SKM-1 treated with dmso at 0.1 percent for 144 hours (cell line): ENCODE measurements around the gene DTNB.

ENCODE experiments used
- DNase-seq: peaks from one replicate; lab custom pipeline; 2025; ENCODE audit not compliant: unreplicated experiment; lab: John Stamatoyannopoulos, UW

Gene DTNB

GRCh38 chr2:25473758-25474340, 199.5 kb downstream of the DTNB start:
- DNase-seq = no peak

DNA sequence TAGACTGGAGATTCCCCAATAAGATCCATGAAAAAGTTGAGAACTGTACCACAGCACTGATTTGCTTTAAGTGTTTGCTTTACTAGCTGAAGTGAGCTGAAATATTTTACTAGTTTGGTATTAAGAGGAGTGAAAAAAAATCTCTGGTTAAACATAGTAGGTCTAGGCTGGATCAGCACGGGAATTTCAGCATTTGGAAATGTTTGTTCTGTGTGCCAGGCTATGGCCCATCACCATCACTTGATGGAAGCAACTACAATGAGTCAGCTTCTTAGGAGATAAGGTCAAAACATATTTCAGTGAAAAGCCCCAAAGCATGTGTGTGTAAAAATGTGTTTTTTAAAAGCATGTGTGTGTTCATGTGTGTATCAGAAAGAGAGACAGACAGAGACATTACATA, 200.2 kb downstream of the DTNB start:
- DNase-seq = no peak

- DNase-seq = no peak
Observed at GRCh38 chr2:25470806-25471205, 202.6 kb downstream of the DTNB start.

GRCh38 chr2:25467743-25468142, 205.6 kb downstream of the DTNB start:
- no peak for DNase-seq

DNA sequence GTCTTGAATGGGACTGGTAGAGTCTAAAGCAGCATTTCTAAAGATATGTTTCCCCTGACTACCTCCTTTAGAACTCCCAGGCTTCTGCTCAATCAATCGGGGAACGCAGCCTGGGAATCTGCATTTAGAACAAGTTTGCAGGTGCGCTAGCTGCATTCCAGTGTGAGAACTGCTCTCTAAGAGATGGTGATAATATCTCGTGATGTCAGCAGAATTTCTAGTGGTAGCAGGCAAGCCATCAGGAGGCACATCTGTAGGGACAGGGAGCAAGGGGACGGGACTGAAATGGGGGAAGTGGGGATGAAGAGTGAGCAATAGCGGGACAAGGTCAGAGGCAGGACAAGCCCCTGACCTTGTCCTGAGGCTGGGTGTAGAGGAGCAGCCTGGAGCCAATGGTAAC, 211.4 kb downstream of the DTNB start:
- no peak for DNase-seq

DNA sequence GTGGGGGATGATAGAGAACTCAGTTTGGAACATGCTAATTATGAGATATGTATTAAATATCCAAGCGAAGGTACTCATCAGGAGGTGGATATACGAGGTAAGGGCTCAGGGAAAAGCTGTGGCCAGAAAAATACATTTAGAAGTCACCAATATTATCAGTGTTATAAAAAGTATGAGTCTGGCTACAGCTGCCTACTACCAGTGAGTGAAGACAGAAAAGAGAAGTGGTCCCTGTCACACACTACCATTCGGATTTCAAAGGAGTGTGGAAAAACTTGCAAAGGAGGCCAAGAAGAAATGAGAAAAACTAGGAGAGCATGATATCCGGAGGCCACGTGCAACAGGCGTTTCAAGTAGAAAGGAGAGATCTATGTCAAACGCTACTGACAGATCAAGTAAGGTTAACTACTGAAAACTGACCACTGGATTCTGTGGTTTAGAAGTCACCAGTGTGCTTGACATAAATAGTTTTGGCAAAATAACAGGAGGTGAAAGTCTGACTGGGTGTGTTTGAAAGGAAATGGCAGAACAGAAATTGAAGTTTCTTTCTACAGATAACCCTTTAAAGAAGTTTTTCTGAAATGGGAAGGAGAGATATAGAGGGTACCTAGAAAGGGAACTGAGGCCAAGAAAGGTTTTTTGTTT, 213.0 kb downstream of the DTNB start:
- DNase-seq = no peak

DNA sequence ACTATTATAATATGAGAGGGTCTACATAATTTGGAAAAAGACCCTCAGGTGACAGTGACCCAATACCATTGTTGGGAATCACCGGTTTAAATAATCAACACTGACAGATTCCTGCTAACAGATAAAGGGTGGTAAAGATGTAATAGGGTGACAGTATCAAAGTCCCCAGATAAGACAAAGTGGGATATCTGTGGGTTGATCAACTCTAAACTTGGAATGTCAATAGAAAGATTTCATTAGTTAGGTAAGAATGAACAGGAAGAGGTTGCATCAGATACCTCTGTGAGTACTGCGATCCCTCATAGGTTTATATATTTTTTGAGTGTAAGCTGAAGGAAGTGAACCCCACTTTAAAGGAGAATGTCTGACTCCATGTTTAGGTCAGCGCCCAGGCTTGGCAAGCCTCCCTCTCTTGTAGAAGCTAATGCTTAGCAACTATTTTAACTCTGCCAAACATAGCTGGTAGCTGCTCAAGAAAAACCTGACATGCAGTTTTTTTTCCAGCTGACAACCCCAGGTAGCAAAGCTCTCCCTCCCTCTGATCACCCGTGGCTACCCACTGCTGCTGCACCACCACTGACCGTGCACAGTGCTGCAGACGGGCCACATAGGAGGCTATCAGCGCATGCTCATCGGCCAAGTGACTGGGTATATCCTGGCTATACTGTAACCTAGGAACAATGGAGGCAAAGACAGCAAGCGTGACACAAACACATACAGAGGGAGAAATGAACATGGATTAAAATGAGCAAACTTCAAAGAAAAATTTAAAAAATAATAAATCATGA, 218.4 kb downstream of the DTNB start:
- DNase-seq = no peak

DNA sequence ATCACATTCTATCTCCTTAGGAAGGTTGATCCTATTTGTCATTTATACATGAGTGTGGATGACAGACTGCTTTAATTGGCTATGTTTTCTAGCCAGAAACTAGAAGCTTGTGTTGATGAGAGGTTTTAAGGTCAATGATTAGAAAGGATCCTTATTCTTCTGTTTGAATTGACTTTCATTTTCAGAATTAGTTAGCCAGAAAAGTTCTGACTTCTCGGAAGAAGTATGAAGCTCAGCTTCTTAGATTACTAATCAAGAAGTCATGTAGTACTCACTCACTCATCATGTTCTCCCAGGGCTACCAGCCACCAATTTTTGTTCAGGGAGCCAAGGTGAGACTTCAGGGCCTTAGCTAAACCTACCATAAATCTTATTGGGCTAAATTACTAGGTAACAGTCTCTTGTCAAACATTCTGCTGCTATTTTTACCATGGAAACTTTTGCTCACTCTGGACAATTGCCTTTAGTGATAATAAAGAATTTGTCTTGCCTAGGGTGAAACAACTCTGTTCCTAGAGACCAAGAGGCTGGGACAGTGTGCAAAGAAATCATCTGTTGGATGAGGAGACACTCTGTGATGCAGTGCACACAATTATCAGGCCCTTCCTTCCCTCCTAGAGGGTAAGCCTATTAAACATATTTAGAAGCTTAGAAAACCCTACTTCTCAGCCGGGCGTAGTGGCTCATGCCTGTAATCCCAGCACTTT, 220.0 kb downstream of the DTNB start:
- no peak for DNase-seq

- no peak for DNase-seq
Observed at GRCh38 chr2:25448808-25449207, 224.6 kb downstream of the DTNB start.

GRCh38 chr2:25447018-25447417, 226.4 kb downstream of the DTNB start:
- no peak for DNase-seq

GRCh38 chr2:25446122-25446521, 227.3 kb downstream of the DTNB start:
- DNase-seq = no peak

DNA sequence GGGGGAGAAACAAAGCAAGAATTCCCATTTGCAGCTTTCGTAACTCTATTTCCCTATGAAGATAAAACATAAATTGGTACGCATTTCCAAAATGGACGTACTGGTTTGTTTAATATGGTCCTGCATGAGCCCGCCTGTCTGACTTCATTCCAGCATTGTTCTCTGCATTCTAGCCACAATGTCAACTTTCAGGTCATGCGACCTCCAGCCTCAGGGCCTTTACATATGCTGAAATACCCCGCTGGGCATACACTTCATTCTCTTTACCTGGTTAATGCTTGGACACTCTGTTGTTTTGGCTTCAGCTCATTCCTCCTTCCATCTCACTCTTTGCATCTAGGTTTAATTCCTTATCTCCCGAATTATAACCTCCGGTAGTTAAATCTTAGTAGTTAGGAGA, 227.9 kb downstream of the DTNB start:
- DNase-seq = no peak

DNA sequence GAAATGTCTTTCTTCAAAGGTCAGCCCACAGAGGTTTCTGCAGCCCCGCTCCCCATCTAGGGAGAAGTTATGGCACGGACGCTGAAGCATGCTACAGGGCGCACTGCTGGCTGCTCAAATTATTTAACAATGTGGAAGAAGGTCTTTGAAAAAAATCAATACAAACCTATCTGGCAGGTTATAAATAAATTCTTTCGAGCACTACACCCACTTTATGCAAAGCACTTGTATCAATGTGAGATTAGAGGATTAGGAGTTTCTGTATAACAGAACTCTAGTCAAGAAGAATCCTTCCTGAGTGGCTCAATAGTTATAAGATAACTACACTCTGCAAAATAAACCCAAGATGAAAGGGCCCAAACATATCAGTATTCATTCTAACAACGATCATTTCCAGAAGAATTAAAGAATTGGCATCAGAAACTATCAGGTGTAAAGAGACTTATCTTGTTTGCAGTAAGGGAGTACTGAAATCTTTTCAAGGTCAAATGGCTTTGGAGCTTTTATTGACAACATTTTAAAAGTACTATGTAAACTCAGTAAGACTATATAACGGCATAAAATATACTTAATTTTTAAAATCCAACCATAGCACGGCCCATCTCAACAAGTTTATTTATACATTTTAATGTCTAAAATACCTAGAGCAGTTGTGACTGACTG, 228.6 kb downstream of the DTNB start:
- no peak for DNase-seq

- DNase-seq = no peak
Observed at GRCh38 chr2:25443766-25444165, 229.6 kb downstream of the DTNB start.

DNA sequence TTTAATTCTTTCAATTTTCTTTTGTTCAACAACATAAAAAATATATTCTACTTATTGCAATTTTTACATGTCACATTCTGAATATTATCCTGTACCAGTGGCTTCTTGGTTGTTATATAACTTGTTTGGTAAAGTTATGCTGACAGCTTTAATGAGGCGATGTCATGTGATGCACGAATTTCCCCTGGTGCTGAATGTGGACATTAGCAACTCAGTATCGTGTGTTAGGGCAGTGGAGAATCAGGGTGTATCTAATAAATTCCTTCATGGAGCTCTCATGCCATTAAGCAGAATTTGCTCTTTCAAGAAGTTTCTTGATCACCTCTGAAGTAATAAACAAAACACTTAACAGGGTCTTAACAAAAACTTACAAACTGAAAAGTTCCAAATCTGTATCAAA, 232.0 kb downstream of the DTNB start:
- no peak for DNase-seq

GRCh38 chr2:25438793-25439192, 234.6 kb downstream of the DTNB start:
- no peak for DNase-seq

DNA sequence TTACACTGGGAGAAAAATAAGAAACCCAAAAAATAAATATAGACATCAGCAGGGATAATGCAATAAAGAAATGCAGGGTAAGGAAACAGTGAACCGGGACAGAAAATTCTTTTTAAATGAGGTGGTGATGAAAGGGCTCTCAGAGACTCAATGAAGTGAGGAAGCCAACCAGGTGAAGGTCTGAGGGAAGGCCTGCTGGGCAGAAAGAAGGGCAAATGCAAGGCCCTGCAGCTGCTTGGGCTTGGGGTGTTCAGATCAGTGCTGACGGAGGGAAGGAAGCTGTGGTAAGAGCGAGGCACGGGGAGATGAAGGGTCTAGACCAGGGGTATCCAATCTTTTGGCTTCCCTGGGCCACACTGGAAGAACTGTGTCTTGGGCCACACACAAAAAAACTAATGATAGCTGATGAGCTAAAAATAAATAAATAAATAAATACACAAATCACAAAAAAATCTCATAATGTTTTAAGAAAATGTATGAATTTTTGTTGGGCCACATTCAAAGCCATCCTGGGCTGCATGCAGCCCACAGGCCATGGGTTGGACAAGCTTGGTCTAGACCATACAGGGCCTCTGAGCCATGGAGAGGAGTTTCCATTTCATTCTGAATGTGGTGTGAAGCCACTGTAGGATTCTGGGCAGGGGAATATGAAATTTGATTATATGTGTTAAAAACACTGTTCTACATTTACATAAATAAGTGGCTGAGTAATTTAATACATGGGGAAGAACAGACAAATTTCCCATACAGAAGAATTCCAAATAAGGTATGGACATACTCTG, 235.3 kb downstream of the DTNB start:
- DNase-seq = no peak

DNA sequence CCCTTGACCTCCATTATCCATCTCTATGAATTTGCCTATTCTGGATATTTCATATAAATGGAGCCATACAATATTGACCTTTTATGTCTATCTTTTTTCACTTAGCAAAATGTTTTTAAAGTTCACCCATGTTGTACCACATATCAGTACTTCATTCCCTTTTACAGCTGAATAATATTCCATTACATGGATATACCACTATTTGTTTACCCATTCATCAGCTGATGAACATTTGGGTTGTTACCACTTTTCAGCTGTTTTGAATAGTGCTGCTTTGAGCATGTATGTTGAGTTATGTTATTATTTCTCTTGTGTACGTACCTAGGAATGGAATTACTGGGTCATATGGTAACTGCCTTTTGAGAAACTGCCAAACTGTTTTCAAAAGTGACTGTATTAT, 238.0 kb downstream of the DTNB start:
- no peak for DNase-seq

- no peak for DNase-seq
Observed at GRCh38 chr2:25431604-25432003, 241.8 kb downstream of the DTNB start.

GRCh38 chr2:25430556-25430955, 242.8 kb downstream of the DTNB start:
- no peak for DNase-seq

GRCh38 chr2:25426326-25426725, 247.1 kb downstream of the DTNB start:
- DNase-seq = no peak
